ENCODE data around the gene SORCS2.

SORCS2 gene

DNA sequence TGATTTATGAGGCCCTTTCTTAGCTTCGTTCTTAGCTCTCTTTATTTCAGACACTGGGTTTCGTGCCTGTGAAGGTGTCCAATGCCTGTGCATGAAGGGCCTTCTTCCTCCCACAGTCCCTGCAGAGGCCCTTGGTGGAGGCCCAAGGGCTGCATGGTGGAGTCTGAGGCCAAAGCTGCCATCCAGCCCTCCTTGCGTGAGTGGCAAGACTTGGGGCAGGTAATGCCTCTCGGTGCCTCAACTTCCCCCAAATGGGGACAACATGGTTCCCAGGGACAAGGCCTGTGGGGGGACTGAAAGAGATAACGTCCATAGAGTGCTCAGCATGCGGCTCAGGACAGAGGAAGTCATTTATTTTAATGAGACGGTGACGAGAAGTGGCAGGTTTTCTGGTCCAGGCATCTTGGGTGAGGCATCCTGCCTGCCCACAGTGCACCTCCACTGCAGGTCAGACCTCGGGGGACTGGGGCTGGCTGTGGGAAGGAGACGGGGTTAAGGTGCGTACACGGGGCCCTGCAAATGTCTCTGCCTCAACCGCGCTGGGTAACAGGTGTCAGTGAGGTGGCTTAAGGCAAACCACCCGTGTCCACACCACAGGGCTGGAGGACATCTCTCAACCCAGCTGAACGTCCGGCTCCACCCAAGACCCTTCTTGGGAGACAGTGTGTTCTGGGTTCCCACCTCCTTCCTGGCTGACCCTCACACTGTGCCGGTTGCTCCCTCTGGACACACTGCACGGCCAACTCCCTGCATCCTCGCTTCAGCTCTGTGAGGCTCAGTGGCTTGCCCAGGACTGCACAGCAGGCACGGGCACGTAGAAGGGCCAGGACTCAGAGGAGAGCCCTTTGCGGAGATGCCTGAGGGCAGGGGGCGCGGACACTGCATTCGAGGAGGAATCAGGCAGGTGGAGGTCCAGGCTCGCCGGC, 191.9 kb downstream of the SORCS2 start:
- no peak for DNase-seq

DNA sequence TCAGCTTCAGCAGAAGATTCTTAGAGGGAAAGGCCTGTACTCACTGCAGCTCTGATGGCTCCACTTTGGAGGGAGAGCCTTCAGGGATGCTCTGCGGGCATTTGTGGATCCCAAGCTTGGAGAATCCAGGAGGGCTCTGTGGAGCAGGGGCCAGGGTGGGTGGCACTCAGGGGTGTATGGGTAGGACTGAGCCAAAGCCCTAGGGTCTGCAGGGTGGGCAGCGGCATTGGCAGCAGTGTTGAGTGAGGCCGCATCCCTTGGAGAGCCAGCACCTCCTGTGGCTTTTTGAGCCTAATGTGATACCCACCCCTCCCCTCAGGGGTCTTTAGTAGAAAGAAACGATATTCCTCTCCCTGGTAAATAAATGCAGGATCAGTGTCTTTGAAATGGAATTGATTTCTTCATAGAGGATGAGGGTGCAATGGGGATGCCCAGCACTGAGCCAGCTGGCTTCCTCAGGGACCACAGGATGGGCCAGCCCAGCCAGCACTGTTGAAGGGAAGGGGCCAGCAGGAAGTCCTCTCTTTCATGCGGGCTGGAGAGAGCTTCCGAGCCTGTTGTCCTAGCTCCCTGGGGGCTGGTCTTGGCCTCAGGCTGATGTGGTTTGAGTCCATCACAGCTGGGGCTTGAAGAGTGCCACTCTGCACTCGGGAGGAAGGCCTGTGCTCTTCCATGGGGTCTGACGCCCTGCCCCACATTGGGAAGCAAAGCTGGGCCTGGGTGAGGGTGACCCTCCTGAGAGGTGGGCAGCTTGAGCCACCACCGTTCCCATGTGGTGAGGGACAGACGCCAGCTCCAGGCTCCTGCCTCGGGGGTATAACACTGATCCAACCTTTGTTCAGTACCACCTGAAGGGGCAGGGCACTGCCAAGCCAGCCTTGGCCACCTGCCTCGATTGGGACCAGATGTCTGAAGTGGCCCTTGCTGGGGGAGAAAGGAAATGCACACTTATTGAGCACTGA, 192.9 kb downstream of the SORCS2 start:
- DNase-seq: no peak

DNA sequence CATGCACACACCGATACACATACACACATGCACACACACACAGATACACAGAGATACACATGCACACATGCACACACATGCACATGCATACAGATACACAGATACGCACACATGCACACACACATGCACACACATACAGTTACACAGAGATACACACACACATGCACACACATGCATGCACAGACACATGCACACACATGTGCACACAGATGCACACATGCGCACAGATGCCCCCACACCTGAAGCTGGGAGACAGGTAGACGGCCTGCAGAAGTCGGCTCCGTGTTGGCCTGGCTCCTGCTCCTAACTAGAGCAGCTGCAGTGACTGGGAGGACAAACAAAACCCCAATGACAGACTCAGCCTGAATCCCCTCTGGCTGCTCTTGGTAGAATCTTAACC, 195.6 kb downstream of the SORCS2 start:
- no peak for DNase-seq

DNA sequence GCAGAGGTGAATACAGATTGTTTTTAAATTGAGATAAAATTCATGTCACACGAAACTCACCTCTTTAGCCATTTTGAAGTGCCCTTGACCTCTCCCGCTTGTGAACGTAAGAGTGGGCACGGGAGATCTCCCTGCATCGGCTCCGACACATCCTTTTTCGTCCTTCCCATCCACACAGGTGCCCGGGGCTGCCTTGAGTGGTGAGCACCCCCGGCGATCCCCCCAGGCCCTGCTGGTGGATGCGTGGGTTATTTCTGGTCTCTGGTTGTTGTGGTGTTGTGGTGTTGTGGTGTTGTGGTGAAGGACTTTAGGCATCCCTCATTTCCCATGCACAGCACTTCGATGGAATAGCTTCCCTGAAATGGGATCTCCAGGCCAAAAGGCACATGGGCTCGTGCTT, 196.3 kb downstream of the SORCS2 start:
- DNase-seq: no peak

- DNase-seq: no peak
Observed at GRCh38 chr4:7389101-7389701, 196.9 kb downstream of the SORCS2 start.

GRCh38 chr4:7389719-7390118, 197.4 kb downstream of the SORCS2 start:
- no peak for DNase-seq

GRCh38 chr4:7390336-7390735, 198.0 kb downstream of the SORCS2 start:
- DNase-seq: no peak

GRCh38 chr4:7390906-7391636, 198.7 kb downstream of the SORCS2 start:
- no peak for DNase-seq

- DNase-seq: no peak
Observed at GRCh38 chr4:7391637-7392437, 199.5 kb downstream of the SORCS2 start.

DNA sequence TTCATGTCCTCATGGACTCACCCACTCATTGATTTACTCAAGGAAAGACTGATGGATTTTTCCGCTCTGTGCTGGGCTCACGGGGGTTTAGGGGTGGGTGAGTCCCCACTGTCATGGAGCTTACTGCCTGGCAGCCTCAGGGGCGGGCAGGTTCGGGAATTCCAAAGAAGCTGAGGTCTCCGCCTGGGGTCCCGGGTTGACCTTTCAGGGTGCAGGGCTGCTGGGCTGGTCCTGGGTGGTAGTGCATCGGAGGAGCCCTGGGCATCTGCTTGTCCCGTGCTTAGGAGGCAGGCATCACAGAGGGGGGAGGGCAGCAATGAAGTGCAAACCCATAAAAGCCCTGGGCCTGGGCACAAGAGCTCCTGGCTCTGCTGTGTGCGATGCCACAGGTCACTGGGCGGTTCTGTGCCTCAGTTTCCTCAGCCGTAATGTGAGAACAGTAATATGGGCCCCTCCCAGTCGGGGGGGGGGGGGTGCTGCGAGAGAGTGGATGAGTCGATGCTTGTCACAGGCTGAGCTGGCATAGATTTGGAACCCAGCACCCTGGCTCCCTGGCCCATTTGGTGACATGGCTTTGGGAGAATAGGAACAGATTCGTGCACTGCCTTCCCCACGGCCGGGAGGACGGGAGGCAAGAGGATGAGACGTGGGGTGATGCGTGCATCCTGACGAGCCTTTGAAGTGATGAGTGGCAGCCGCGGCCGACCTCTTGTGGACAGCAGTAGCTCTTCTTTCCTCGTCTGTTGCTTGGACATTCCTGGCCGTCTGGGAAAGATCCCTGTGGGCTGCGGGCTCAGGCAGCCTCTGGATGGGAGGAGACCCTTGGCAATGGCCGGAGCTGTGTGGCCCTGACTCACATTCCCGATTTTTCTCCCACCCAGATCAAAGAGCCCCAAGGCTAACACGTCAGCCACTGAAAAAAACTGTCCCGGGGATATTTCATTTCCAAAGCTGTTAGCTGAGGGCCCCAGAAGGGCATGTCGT, 200.4 kb downstream of the SORCS2 start:
- no peak for DNase-seq

DNA sequence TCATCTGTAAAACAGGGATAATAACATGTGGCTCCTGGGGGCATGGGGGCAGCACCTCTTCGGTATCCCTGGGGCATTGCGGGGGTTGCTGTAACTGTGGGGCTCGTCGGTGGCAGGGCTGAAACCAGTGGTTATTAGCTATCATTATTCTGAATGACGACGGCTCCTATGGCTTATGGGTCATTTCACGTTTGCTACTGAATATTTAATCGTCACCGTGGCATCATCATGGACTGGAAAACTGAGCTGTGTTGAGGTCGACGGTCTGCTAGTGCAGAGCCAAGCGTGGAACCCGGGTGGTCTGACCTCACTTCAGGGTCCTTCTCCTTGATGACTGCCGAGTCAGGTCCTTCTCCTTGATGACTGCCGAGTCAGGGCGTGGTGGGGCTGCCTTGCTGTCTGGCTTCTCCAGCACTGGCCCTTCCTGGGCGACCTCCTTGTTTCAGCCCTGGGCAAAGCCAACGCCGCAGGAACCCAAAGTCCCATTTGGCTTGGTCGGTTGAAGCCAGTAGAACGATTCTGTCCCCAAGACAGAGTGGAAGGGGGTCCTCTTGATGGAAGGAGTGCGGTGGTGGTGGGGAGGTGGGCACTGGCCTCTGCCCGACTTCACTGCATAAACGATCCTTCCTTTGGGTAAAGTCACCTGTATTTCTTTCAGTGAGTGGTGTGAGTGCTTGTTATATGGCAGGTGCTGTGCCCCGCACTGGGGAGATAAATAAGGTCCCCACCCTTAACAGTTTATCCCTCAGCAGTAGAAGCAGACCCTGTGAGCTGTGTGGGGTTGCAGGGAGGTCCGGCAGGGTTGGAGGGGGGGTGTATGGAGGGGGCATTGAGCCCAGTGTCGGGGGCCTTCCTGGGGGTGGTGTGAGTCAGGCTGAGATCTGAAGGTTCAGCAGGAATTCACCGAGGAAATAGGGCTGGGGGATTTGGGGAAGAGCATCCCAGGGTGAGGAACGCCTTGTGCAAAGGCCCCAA, 201.6 kb downstream of the SORCS2 start:
- DNase-seq: no peak

- DNase-seq: no peak
Observed at GRCh38 chr4:7394681-7395451, 202.5 kb downstream of the SORCS2 start.

GRCh38 chr4:7395645-7396044, 203.3 kb downstream of the SORCS2 start:
- no peak for DNase-seq

DNA sequence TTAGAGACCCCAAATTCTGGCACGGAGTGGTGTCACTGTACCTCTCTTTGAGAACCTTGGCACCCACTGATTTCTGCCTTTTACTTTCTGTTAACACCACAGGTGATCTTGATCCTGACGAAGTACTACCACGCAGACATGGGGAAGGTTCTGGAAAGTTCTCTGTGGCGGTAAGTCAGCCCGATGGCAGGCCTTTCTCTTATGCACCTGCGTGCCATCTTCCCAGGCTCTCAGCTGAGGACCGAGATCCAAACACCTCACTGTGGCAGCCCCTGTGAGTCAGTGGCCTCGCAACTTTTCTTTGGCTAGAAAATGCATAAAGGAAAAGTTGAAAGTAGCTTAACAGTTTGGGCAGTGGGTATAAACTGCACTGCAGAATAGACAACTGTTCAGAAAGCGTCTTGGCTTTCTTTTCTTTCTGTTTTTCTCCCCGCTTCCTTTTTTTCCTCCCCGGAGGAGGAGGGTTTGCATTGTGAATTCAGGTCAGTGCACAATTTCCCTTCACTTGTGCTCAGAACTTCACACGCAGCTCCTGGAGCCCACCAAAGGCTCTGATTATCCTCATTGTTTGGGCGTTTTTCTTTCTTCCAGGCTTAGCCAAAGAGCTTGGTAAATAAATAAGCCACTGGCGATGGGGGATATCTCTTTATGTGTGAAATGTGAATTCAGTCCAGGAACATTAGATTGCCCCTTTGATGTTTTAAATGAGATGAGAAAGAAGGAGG, 204.0 kb downstream of the SORCS2 start:
- DNase-seq: no peak

DNA sequence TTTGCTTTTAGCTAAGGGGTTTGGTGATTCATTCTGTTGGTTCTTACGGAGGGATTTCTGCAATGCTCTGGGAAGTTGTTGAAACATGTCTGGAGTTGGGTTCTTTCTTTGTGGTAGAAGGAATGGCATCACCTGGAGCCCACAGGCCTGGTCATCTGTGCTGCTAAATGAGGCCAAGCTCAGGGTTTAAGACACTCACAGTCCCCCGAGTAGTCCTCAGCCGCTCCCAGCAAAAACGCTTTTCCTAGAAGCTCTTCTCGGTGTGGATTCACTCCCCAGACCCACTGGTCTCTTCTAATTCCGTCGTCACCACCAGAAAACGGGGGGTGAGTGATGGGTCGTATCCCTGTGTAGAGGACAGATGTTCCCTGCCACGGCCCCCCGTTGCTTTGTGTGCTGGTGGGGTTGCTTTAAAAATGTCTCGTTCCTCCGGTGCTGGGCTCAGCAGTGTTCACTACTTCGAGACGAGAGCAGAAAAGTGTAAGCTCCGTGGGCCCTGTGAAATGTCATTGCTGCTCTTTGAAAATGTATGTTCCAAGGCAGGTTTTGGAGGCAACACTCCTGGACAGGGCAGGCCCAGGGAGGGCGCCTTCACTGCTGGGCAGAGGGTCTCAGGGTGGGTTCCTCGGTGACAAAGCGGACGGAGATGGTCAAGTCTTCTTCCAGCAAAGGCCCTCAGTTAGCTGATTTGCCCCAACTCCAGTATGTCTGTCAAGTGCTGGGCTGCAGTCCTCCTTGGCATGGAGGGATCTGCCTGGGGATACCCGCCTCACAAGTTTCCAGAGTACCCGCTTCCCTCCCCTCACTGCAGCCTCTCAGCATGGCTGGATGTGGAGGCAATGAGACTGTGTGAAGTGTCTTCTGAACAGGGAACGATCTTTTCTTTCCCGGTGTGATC, 205.1 kb downstream of the SORCS2 start:
- DNase-seq: no peak

DNA sequence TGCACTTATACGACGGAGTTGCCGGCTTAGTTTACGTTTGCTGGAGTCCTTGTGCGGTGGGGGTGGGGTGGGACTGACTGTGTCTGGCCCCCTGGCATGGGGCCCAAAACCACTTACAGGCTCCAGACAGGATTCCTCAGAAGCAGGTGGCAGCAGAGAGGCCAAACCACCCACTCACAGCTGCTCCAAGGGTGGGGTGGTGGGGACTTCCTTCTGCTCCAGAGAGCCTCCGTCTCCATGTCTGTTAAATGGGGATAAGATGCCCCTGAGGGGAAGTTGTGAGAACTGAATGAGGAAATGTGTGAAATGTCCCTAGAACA, 205.7 kb downstream of the SORCS2 start:
- no peak for DNase-seq
